Measurements from ENCODE around the gene DAG1. TPM values are rescaled to one million over a fixed set of nuclear protein-coding genes. Genes with fewer than 3 reads are reported as not detected.

The DAG1 gene
- polyA plus RNA-seq, 1 of the 3 experiments (the other 2 are of a cell fraction), result 54.4 TPM

- Histone ChIP-seq H3K27ac (ENCODE audit: low read depth in 2 of 2, low read length in 1 of 2) (no peak overlapping the region), H2AFZ (ENCODE audit: low read depth) (no peak overlapping the region), H3K9me2 (no peaks in the 10 kb centered on the region), H3F3A (replicated peaks; ENCODE audit: insufficient read depth) (no peaks in the 10 kb centered on the region), H3K27me3 (ENCODE audit: insufficient read depth) (no peaks in the 10 kb centered on the region; the same call in 1 of the 2 replicates), H3K4me3 (ENCODE audit: low read depth in 2 of 2, low read length in 1 of 2) (no peak overlapping the region), H4K20me1 (ENCODE audit: insufficient read depth) (no peaks in the 10 kb centered on the region), H3K36me3 (replicated peaks in 1 of 2; ENCODE audit: control insufficient read depth in 1 of 2, insufficient read depth in 2 of 2, low read length in 1 of 2) (no peaks in the 10 kb centered on the region), H3K4me2 (no peak overlapping the region), H3K4me1 (ENCODE audit: control insufficient read depth in 1 of 2, insufficient read depth in 2 of 2, low read depth in 1 of 2, low read length in 1 of 2) (peaks cover 0 to 27% of the 10 kb centered on the region in 2 experiments; a peak in 2 of 4 replicates), H3K79me2 (ENCODE audit: insufficient read depth) (no peaks in the 10 kb centered on the region), H3K9me3 (no peaks in the 10 kb centered on the region), H3K9ac (no peak overlapping the region)
- TF ChIP-seq, protein P1, sequence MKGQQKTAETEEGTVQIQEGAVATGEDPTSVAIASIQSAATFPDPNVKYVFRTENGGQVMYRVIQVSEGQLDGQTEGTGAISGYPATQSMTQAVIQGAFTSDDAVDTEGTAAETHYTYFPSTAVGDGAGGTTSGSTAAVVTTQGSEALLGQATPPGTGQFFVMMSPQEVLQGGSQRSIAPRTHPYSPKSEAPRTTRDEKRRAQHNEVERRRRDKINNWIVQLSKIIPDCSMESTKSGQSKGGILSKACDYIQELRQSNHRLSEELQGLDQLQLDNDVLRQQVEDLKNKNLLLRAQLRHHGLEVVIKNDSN (IDR thresholded peaks at IDR 0.05; ENCODE audit: borderline replicate concordance, low read depth), result no peak
- no peak for TF ChIP-seq MEF2A (IDR thresholded peaks at IDR 0.05; ENCODE audit: borderline replicate concordance, low read depth)
- DNase-seq, result no peak
- CTCF ChIA-PET, result interaction anchor here (0.8 to 11.2 kb wide), 2 partner anchors 12 to 119 kb away, joined by 4 to 97 read pairs; no protein-coding TSS in a partner anchor
- POLR2A ChIA-PET, result no interaction called here
These were observed 82.0 kb downstream of the DAG1 start for GRCh38 chr3:49552087-49552486.

DNA sequence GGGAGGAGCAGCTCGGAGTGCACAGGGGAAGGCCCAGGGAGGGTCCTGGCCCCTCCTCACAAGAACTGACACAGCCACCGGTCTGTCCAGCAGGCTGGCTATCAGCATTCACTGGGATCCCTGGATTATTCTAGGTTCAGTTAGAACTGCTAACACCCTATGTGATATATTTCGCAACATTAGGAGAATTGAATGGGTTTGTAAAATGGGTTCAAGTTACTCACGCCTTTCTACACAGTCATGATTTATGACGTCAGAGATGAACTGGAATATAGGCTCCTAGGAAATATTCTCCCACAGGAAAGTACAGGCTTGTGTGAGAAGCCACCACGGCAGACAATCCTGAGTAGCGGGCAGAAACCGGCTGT, 83.2 kb downstream of the DAG1 start:
- DNase-seq, result no peak
- H3K36me3 ChIP-seq (replicated peaks in 1 of 2; ENCODE audit: control insufficient read depth in 1 of 2, insufficient read depth in 2 of 2, low read length in 1 of 2), result no peaks in the 10 kb centered on the region
- no peak for TF ChIP-seq RXRA (IDR thresholded peaks at IDR 0.05; ENCODE audit: borderline replicate concordance, low read depth)
- TF ChIP-seq MEF2A (IDR thresholded peaks at IDR 0.05; ENCODE audit: borderline replicate concordance, low read depth), result no peak
- TF ChIP-seq NFIC (IDR thresholded peaks at IDR 0.05; ENCODE audit: borderline replicate concordance), result no peak
- no peak for TF ChIP-seq TAF1 (IDR thresholded peaks at IDR 0.05; ENCODE audit: borderline replicate concordance, low read depth, low read length)
- no peak for TF ChIP-seq EZH2phosphoT487 (IDR thresholded peaks at IDR 0.05; ENCODE audit: borderline replicate concordance, low read depth)
- no peak for TF ChIP-seq POLR2AphosphoS5 (IDR thresholded peaks at IDR 0.05; ENCODE audit: low read depth, low read length)
- no peak for TF ChIP-seq FOXJ3 (CRISPR knock-in tag; IDR thresholded peaks at IDR 0.05)
- TF ChIP-seq MXI1 (IDR thresholded peaks at IDR 0.05; ENCODE audit: low read depth, low read length), result no peak
- TF ChIP-seq GATA2 (CRISPR knock-in tag; IDR thresholded peaks at IDR 0.05), result no peak
- no peak for TF ChIP-seq FOXM1 (IDR thresholded peaks at IDR 0.05; ENCODE audit: low read depth)
- no peak for TF ChIP-seq EP300 (IDR thresholded peaks at IDR 0.05; ENCODE audit: borderline replicate concordance in 1 of 2, low read depth in 1 of 2, low read length in 1 of 2)
- no peak for TF ChIP-seq ELF1 (IDR thresholded peaks at IDR 0.05)
- TF ChIP-seq, protein P2, sequence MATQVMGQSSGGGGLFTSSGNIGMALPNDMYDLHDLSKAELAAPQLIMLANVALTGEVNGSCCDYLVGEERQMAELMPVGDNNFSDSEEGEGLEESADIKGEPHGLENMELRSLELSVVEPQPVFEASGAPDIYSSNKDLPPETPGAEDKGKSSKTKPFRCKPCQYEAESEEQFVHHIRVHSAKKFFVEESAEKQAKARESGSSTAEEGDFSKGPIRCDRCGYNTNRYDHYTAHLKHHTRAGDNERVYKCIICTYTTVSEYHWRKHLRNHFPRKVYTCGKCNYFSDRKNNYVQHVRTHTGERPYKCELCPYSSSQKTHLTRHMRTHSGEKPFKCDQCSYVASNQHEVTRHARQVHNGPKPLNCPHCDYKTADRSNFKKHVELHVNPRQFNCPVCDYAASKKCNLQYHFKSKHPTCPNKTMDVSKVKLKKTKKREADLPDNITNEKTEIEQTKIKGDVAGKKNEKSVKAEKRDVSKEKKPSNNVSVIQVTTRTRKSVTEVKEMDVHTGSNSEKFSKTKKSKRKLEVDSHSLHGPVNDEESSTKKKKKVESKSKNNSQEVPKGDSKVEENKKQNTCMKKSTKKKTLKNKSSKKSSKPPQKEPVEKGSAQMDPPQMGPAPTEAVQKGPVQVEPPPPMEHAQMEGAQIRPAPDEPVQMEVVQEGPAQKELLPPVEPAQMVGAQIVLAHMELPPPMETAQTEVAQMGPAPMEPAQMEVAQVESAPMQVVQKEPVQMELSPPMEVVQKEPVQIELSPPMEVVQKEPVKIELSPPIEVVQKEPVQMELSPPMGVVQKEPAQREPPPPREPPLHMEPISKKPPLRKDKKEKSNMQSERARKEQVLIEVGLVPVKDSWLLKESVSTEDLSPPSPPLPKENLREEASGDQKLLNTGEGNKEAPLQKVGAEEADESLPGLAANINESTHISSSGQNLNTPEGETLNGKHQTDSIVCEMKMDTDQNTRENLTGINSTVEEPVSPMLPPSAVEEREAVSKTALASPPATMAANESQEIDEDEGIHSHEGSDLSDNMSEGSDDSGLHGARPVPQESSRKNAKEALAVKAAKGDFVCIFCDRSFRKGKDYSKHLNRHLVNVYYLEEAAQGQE (IDR thresholded peaks at IDR 0.05; ENCODE audit: low read depth, low read length), result no peak
- TF ChIP-seq CTCF (IDR thresholded peaks at IDR 0.05), result no peak
- no peak for TF ChIP-seq CHD2 (IDR thresholded peaks at IDR 0.05; ENCODE audit: low read length, partially characterized antibody)
- TF ChIP-seq TEAD4 (IDR thresholded peaks at IDR 0.05; ENCODE audit: borderline replicate concordance, insufficient read depth), result no peak
- TF ChIP-seq, protein P3, sequence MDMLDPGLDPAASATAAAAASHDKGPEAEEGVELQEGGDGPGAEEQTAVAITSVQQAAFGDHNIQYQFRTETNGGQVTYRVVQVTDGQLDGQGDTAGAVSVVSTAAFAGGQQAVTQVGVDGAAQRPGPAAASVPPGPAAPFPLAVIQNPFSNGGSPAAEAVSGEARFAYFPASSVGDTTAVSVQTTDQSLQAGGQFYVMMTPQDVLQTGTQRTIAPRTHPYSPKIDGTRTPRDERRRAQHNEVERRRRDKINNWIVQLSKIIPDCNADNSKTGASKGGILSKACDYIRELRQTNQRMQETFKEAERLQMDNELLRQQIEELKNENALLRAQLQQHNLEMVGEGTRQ (IDR thresholded peaks at IDR 0.05; ENCODE audit: borderline replicate concordance, low read depth, low read length), result no peak
- TF ChIP-seq MAX (IDR thresholded peaks at IDR 0.05; ENCODE audit: low read depth), result no peak
- TF ChIP-seq JUND (IDR thresholded peaks at IDR 0.05), result no peak
- no peaks in the 10 kb centered on the region for H3K79me2 ChIP-seq (ENCODE audit: insufficient read depth)
- no peaks in the 10 kb centered on the region for H3K9me3 ChIP-seq
- POLR2A ChIA-PET, result interaction anchor here (0.9 kb wide), 1 partner anchor 120 kb away, joined by 5 read pairs; no protein-coding TSS in a partner anchor
- peak overlapping the region; percentile 88 for H3K4me2 ChIP-seq
- peak overlapping the region; percentile 65; the same call in 1 of the 2 replicates for H3K9ac ChIP-seq
- no peak overlapping the region for H2AFZ ChIP-seq (ENCODE audit: low read depth)
- no peaks in the 10 kb centered on the region for H3F3A ChIP-seq (replicated peaks; ENCODE audit: insufficient read depth)
- H3K27ac ChIP-seq (ENCODE audit: low read depth in 2 of 2, low read length in 1 of 2), result peak overlapping the region in 1 of 2 experiments; percentile 84; a peak in 2 of 4 replicates
- no peaks in the 10 kb centered on the region for H3K27me3 ChIP-seq (ENCODE audit: insufficient read depth)
- CTCF ChIA-PET, result interaction anchor here (1.4 to 11.2 kb wide), 2 partner anchors 13 to 118 kb away, joined by 5 to 97 read pairs; no protein-coding TSS in a partner anchor
- no peaks in the 10 kb centered on the region for H4K20me1 ChIP-seq (ENCODE audit: insufficient read depth)
- 52% methylated on average over 8 of the region's 8 CpGs for WGBS (ENCODE audit: low lambda C conversion rate)
- H3K4me1 ChIP-seq (ENCODE audit: control insufficient read depth in 1 of 2, insufficient read depth in 2 of 2, low read depth in 1 of 2, low read length in 1 of 2), result peaks cover 0 to 30% of the 10 kb centered on the region in 2 experiments; a peak in 2 of 4 replicates
- H3K9me2 ChIP-seq, result no peaks in the 10 kb centered on the region
- H3K4me3 ChIP-seq (ENCODE audit: low read depth in 2 of 2, low read length in 1 of 2), result peak overlapping the region; percentile 81 to 85

All from SK-N-SH (cell line).